ENCODE results near the gene FSTL3. TPM values are rescaled to one million over a fixed set of nuclear protein-coding genes. Genes with fewer than 3 reads are reported as not detected.

The FSTL3 gene
- total RNA-seq, 1 experiment from 2014 or later: 29.1 TPM

GRCh38 chr19:670609-671075 is 5.5 kb upstream of the FSTL3 start:
- no peak for DNase-seq (ENCODE audit: low read depth, low spot score)
- Histone ChIP-seq H2AFZ (ENCODE audit: low read depth, low read length, poor library complexity, severe bottlenecking) (no peak overlapping the region), H3K4me2 (ENCODE audit: low read length) (no peak overlapping the region), H3K79me2 (ENCODE audit: insufficient read depth, low read length) (no peaks in the 10 kb centered on the region), H3K27ac (ENCODE audit: low read depth, low read length) (no peak overlapping the region), H3K36me3 (ENCODE audit: control insufficient read depth in 1 of 2, insufficient read depth in 2 of 2, low read length in 2 of 2) (no peaks in the 10 kb centered on the region), H3K27me3 (ENCODE audit: insufficient read depth, low read length) (no peaks in the 10 kb centered on the region), H3K4me3 (replicated peaks in 1 of 2; ENCODE audit: low read depth in 1 of 2, low read length in 2 of 2) (no peak overlapping the region), H3K9me3 (ENCODE audit: control insufficient read depth in 1 of 2, insufficient read depth in 1 of 2, low read depth in 1 of 2, low read length in 2 of 2) (no peaks in the 10 kb centered on the region), H4K20me1 (ENCODE audit: insufficient read depth) (no peaks in the 10 kb centered on the region), H3K4me1 (ENCODE audit: control insufficient read depth in 1 of 2, insufficient read depth in 2 of 2, low read length in 2 of 2) (peaks cover 2 to 5% of the 10 kb centered on the region in 2 experiments), H3K9ac (ENCODE audit: low read length) (no peak overlapping the region), H3K9me2 (ENCODE audit: insufficient read depth) (no peaks in the 10 kb centered on the region)
- POLR2A ChIA-PET: interaction anchor here (1.3 kb wide), 1 partner anchor 10 kb away, joined by 3 read pairs; no protein-coding TSS in a partner anchor
- ATAC-seq: peak; percentile 73
- intact Hi-C loops (cut with micrococcal nuclease): no loop called here
- BruUV-seq (replicated peaks): no TSS peak
- RAD21 ChIA-PET (ENCODE audit: low non-redundant PET in 1 of 2, low total read pairs in 2 of 2, uncharacterized antibody in 2 of 2, unreplicated experiment in 2 of 2): no interaction called here
- TF ChIP-seq CTCF (IDR thresholded peaks at IDR 0.05 in 2 of 3, conservative IDR thresholded peaks at IDR 0.05 in 1 of 3; ENCODE audit: borderline replicate concordance in 1 of 3, insufficient read depth in 1 of 3, low read depth in 2 of 3, low read length in 2 of 3) (peak in 2 of 3 experiments; percentile 29 to 33; a peak in 2 of 6 replicates), ZBTB33 (IDR thresholded peaks at IDR 0.05; ENCODE audit: extremely low read depth, insufficient replicate concordance, low read length) (no peak)
- CTCF ChIA-PET: interaction anchor here (1.0 kb wide), 1 partner anchor 64 kb away, joined by 3 read pairs; no protein-coding TSS in a partner anchor
